ENCODE results near the gene ERICH2.

GRCh38 chr2:170819680-170820664 lies 49.8 kb downstream of the ERICH2 start:
- TF ChIP-seq, protein P1, sequence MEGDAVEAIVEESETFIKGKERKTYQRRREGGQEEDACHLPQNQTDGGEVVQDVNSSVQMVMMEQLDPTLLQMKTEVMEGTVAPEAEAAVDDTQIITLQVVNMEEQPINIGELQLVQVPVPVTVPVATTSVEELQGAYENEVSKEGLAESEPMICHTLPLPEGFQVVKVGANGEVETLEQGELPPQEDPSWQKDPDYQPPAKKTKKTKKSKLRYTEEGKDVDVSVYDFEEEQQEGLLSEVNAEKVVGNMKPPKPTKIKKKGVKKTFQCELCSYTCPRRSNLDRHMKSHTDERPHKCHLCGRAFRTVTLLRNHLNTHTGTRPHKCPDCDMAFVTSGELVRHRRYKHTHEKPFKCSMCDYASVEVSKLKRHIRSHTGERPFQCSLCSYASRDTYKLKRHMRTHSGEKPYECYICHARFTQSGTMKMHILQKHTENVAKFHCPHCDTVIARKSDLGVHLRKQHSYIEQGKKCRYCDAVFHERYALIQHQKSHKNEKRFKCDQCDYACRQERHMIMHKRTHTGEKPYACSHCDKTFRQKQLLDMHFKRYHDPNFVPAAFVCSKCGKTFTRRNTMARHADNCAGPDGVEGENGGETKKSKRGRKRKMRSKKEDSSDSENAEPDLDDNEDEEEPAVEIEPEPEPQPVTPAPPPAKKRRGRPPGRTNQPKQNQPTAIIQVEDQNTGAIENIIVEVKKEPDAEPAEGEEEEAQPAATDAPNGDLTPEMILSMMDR (IDR thresholded peaks at IDR 0.05): no peak
- no peak for TF ChIP-seq POLR2A (IDR thresholded peaks at IDR 0.05)

Data from heart left ventricle (tissue), 13 donors.